Naive thymus-derived CD8-positive, alpha-beta T cell (primary cell): Measurements from ENCODE around the gene CYP51A1. TPM values are rescaled to one million over a fixed set of nuclear protein-coding genes. Genes with fewer than 3 reads are reported as not detected.
"Not testable (repeated sequence)": the region's sequence is repeated elsewhere in the genome, so short reads cannot be mapped to it uniquely, and the experiment has no call there.

Source experiments
- ATAC-seq, 2 donors: fragments of 150-1000 bp; cut with Tn5 transposase in 1 of 2; sonication (Bioruptor Pico), chemical (Tn5 transposase) in 1 of 2; 1 replicate in 1 of 2; 2 replicates in 1 of 2; pipeline ENCODE4 v1.10.0; 2021; ENCODE audit warnings: mild to moderate bottlenecking in 2 of 2, moderate library complexity in 2 of 2
- POLR2A ChIA-PET: fragments of 350-600 bp; sonication (Branson Sonifier 250); formaldehyde crosslinking; loops from one replicate; lab custom pipeline; 2021; ENCODE audit warnings: antibody characterized with exemption; lab: Charles Lee
- DNase-seq, 10 donors: peaks; one replicate each; pipeline versions ENCODE4 v3.0.0 to v3.0.0-alpha.2; 2020 to 2022
- H3K27ac Mint-ChIP-seq, 10 donors: one replicate each; pipeline ENCODE4 v1.8.0; 2020 to 2022; ENCODE audit warnings: mild to moderate bottlenecking in 10 of 10, mixed read lengths in 10 of 10, moderate library complexity in 4 of 10, inconsistent platforms in 1 of 10
- H3K27me3 Mint-ChIP-seq, 5 donors: one replicate each; pipeline ENCODE4 v1.8.0; 2021 to 2022; ENCODE audit warnings: mixed read lengths in 5 of 5
- H3K36me3 Mint-ChIP-seq, 3 donors: one replicate each; pipeline ENCODE4 v1.8.0; 2020 to 2022; ENCODE audit warnings: mixed read lengths in 3 of 3, mild to moderate bottlenecking in 2 of 3, inconsistent platforms in 1 of 3
- H3K4me1 Mint-ChIP-seq, 4 donors: one replicate each; pipeline ENCODE4 v1.8.0; 2021 to 2022; ENCODE audit warnings: mixed read lengths in 4 of 4
- H3K4me3 Mint-ChIP-seq, 10 donors: one replicate each; pipeline ENCODE4 v1.8.0; 2020 to 2022; ENCODE audit warnings: mild to moderate bottlenecking in 10 of 10, mixed read lengths in 10 of 10, moderate library complexity in 6 of 10, inconsistent platforms in 1 of 10
- H3K9me3 Mint-ChIP-seq, 9 donors: one replicate each; pipeline ENCODE4 v1.8.0; 2020 to 2022; ENCODE audit warnings: mixed read lengths in 9 of 9, mild to moderate bottlenecking in 3 of 9, inconsistent platforms in 1 of 9, moderate library complexity in 1 of 9
- polyA plus RNA-seq, 3 donors: library from polyadenylated mRNA; unstranded; fragments of 300-500 nt; fragmentation: Illumina TruSeq; gene quantifications; one replicate each; pipeline ENCODE4 v1.2.3, GENCODE V29; 2021
- total RNA-seq, 8 experiments: library from RNA in 2 of 8; stranded (reverse) in 2 of 8; gene quantifications; one replicate each; pipeline ENCODE4 v1.2.3 and lab custom pipeline; 2021 to 2026

The CYP51A1 gene
- total and polyA plus RNA-seq, 5 experiments from 2014 or later, result 9.4 to 13.1 (median 11.9) TPM

- not testable (repeated sequence) for ATAC-seq
Measured at GRCh38 chr7:92143192-92143880, 9.1 kb upstream of the CYP51A1 start.

GRCh38 chr7:92142791-92143190 is 8.5 kb upstream of the CYP51A1 start:
- peak overlapping the region in 1 of 10 donors; percentile 0 for H3K27ac Mint-ChIP-seq
- peak overlapping the region in 3 of 10 donors; percentile 5 to 16 (median 12) for H3K4me3 Mint-ChIP-seq
- ATAC-seq, H3K36me3 Mint-ChIP-seq, H3K27me3 Mint-ChIP-seq, H3K9me3 Mint-ChIP-seq, DNase-seq, H3K4me1 Mint-ChIP-seq, POLR2A ChIA-PET: not testable (repeated sequence)

More at GRCh38 chr7:92143192-92143880, 9.1 kb upstream of the CYP51A1 start:
- H3K4me1 Mint-ChIP-seq, DNase-seq, H3K4me3 Mint-ChIP-seq, H3K36me3 Mint-ChIP-seq, H3K27ac Mint-ChIP-seq, H3K9me3 Mint-ChIP-seq, POLR2A ChIA-PET, H3K27me3 Mint-ChIP-seq: not testable (repeated sequence)

DNA sequence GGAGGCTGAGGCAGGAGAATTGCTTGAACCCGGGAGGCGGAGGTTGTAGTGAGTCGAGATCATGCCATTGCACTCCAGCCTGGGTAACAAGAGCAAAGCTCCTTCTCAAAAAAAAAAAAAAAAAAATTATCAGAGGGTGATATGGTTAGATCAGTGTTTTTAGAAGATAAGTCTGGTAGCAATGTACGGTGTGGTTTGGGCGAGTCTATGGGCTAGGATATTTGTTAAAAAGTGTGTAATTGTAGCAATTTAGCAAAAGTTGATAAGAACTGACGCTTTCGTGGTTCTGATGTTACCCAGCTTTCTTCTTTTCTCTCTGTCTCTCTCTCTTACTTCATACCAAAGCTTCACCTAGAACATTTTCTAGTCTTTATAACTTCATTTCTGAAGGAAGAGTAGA is 6.9 kb upstream of the CYP51A1 start:
- H3K4me1 Mint-ChIP-seq, result no peaks in the 10 kb centered on the region
- H3K27me3 Mint-ChIP-seq, result no peaks in the 10 kb centered on the region
- POLR2A ChIA-PET, result no interaction called here
- DNase-seq (no peak), ATAC-seq (no peak)
- peaks cover 0 to 2% (median 0%) of the 10 kb centered on the region in 9 donors for H3K9me3 Mint-ChIP-seq
- H3K4me3 Mint-ChIP-seq, result no peak overlapping the region
- no peaks in the 10 kb centered on the region for H3K36me3 Mint-ChIP-seq
- no peak overlapping the region for H3K27ac Mint-ChIP-seq

- POLR2A ChIA-PET, result no interaction called here
Measured at GRCh38 chr7:92137557-92137956, 3.3 kb upstream of the CYP51A1 start.

DNA sequence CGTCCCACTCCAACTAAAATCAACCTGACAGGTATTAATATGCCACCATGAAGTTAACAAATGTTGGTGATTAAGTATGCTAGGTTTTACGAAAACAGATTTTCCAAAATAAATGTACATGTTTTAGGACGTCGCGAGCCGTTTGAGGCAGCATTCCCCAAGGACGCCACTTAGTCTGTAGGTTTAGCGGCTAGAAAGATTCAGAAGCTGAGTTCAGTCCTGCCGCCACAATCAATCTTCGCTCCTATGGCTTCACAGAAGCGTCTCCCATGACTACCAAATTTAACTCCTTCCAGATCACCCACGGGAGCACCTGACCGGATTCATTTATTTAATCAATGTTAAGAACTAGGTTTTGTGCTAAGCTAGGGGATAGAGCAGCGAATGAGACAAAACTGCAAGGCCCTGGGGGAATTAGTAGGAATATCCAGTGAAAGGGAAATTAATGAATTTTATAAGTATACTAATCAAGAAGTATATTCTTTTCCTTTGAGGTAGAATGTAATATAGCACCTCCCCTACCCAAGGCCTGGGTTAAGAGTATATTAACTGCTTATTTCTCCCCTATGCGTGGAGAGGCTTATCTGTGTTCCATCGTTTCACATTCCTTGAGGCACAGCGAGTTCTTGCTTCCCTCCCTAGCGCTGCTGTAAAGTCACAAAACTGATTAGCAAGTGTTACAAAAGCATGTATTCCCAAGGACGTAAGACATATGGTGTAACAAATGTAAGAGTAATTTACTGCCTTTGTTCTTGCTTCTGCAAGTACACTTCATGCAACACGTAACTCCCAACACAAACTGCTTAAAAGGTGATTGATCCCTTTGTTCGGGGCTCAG is 994 bp upstream of the CYP51A1 start:
- DNase-seq (peak in 3 of 10 donors; percentile 1 to 10 (median 2)), ATAC-seq (no peak)
- Mint-ChIP-seq H3K4me1 (peaks cover 9 to 34% (median 31%) of the 10 kb centered on the region in 4 donors), H3K4me3 (peak overlapping the region; percentile 93 to 100 (median 98)), H3K36me3 (peaks cover 0 to 8% (median 0%) of the 10 kb centered on the region in 3 donors), H3K27ac (peak overlapping the region; percentile 99 to 100 (median 99)), H3K9me3 (no peaks in the 10 kb centered on the region), H3K27me3 (peaks cover 0 to 2% (median 0%) of the 10 kb centered on the region in 5 donors)
- POLR2A ChIA-PET, result interaction anchor here (1.1 to 2.0 kb wide), 5 partner anchors 10 to 393 kb away, joined by 3 to 11 read pairs (median 5); partner anchors contain the start of genes ANKIB1, GATAD1, KRIT1 and PEX1

More at GRCh38 chr7:92137557-92137956, 3.3 kb upstream of the CYP51A1 start:
- Mint-ChIP-seq H3K36me3 (no peaks in the 10 kb centered on the region), H3K27ac (no peak overlapping the region), H3K27me3 (peaks cover 0 to 2% (median 0%) of the 10 kb centered on the region in 5 donors), H3K9me3 (peaks cover 0 to 2% (median 0%) of the 10 kb centered on the region in 9 donors), H3K4me1 (peaks cover 9 to 25% (median 24%) of the 10 kb centered on the region in 4 donors), H3K4me3 (peak overlapping the region in 1 of 10 donors; percentile 24)
- DNase-seq (no peak), ATAC-seq (no peak)

- no peaks in the 10 kb centered on the region for H3K9me3 Mint-ChIP-seq
- H3K27ac Mint-ChIP-seq, result peak overlapping the region; percentile 99 to 100 (median 99)
- peak overlapping the region; percentile 93 to 100 (median 98) for H3K4me3 Mint-ChIP-seq
- POLR2A ChIA-PET, result interaction anchor here (1.0 to 2.0 kb wide), 4 partner anchors 76 to 314 kb away, joined by 3 to 11 read pairs (median 4); partner anchors contain the start of genes AKAP9, ANKIB1, GATAD1 and KRIT1
- DNase-seq, result peak; percentile 44 to 83 (median 64)
- ATAC-seq, result peak; percentile 44 to 47
- H3K27me3 Mint-ChIP-seq, result peaks cover 0 to 2% (median 0%) of the 10 kb centered on the region in 5 donors
- peaks cover 0 to 14% (median 4%) of the 10 kb centered on the region in 3 donors for H3K36me3 Mint-ChIP-seq
- peaks cover 9 to 34% (median 31%) of the 10 kb centered on the region in 4 donors for H3K4me1 Mint-ChIP-seq
Measured at GRCh38 chr7:92133737-92134270, 473 bp downstream of the CYP51A1 start.

GRCh38 chr7:92133133-92133736 is 1.0 kb downstream of the CYP51A1 start:
- DNase-seq, result no peak
- Mint-ChIP-seq H3K27me3 (peaks cover 0 to 2% (median 0%) of the 10 kb centered on the region in 5 donors), H3K4me3 (peak overlapping the region; percentile 93 to 100 (median 98)), H3K36me3 (peaks cover 0 to 18% (median 4%) of the 10 kb centered on the region in 3 donors), H3K9me3 (no peaks in the 10 kb centered on the region), H3K4me1 (peaks cover 9 to 34% (median 31%) of the 10 kb centered on the region in 4 donors), H3K27ac (peak overlapping the region; percentile 87 to 100 (median 99))
- POLR2A ChIA-PET, result interaction anchor here (1.0 to 2.0 kb wide), 2 partner anchors 192 to 314 kb away, joined by 4 to 11 read pairs; partner anchors contain the start of genes AKAP9 and GATAD1
- peak; percentile 11 for ATAC-seq

GRCh38 chr7:92131764-92132330 is 2.4 kb downstream of the CYP51A1 start:
- peak overlapping the region in 1 of 10 donors; percentile 2 for H3K27ac Mint-ChIP-seq
- DNase-seq (no peak), ATAC-seq (no peak)
- no peaks in the 10 kb centered on the region for H3K9me3 Mint-ChIP-seq
- H3K36me3 Mint-ChIP-seq, result peaks cover 0 to 28% (median 7%) of the 10 kb centered on the region in 3 donors
- POLR2A ChIA-PET, result no interaction called here
- H3K27me3 Mint-ChIP-seq, result peaks cover 0 to 2% (median 0%) of the 10 kb centered on the region in 5 donors
- peaks cover 9 to 34% (median 31%) of the 10 kb centered on the region in 4 donors for H3K4me1 Mint-ChIP-seq
- peak overlapping the region in 1 of 10 donors; percentile 1 for H3K4me3 Mint-ChIP-seq

GRCh38 chr7:92131093-92131492 is 3.2 kb downstream of the CYP51A1 start:
- Mint-ChIP-seq H3K9me3 (no peaks in the 10 kb centered on the region), H3K27me3 (peaks cover 0 to 2% (median 0%) of the 10 kb centered on the region in 5 donors), H3K27ac (no peak overlapping the region), H3K36me3 (peaks cover 0 to 34% (median 7%) of the 10 kb centered on the region in 3 donors), H3K4me1 (peaks cover 9 to 33% (median 31%) of the 10 kb centered on the region in 4 donors), H3K4me3 (no peak overlapping the region)
- POLR2A ChIA-PET, result no interaction called here
- no peak for ATAC-seq
- no peak for DNase-seq

DNA sequence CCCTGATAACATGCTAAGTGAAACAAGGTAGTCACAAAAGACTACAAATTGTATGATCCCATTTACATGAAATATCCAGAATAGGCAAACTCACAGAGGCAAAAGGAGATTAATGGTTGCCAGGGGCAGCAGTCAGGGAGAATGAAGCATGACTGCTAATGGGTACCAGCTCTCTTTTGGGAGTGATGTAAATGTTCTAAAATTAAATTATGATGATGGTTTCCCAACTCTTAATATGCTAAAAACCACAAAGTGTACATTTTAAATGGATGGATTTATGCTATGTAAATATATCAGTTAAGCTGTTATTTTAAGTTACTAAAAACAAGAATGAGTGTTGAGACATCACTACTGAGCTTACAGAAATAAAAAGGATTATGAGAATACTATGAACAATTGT is 12.6 kb downstream of the CYP51A1 start:
- DNase-seq (no peak), ATAC-seq (no peak)
- Mint-ChIP-seq H3K27ac (no peak overlapping the region), H3K36me3 (peaks cover 19 to 75% (median 54%) of the 10 kb centered on the region in 3 donors), H3K27me3 (no peaks in the 10 kb centered on the region), H3K4me3 (no peak overlapping the region), H3K9me3 (peaks cover 0 to 4% (median 0%) of the 10 kb centered on the region in 9 donors), H3K4me1 (peaks cover 0 to 8% (median 5%) of the 10 kb centered on the region in 4 donors)
- POLR2A ChIA-PET, result no interaction called here

GRCh38 chr7:92119213-92119759 is 15.0 kb downstream of the CYP51A1 start:
- POLR2A ChIA-PET, result no interaction called here
- DNase-seq, result no peak
- Mint-ChIP-seq H3K4me3 (no peak overlapping the region), H3K4me1 (peaks cover 0 to 8% (median 6%) of the 10 kb centered on the region in 4 donors), H3K27me3 (no peaks in the 10 kb centered on the region), H3K9me3 (peaks cover 0 to 4% (median 0%) of the 10 kb centered on the region in 9 donors), H3K36me3 (peaks cover 19 to 71% (median 50%) of the 10 kb centered on the region in 3 donors), H3K27ac (peak overlapping the region in 1 of 10 donors; percentile 78)
- ATAC-seq, result no peak
